Cerebellar nuclear complex (tissue), 1 donor: Measurements from ENCODE around the gene TMEM52B.
A peak's percentile ranks its signal among the peaks of the same experiment; 100 is the strongest.

Experiments used
- DNase-seq, 2 experiments: peaks; one replicate each; lab custom pipeline; 2025; lab: John Stamatoyannopoulos, UW

The TMEM52B gene

DNA sequence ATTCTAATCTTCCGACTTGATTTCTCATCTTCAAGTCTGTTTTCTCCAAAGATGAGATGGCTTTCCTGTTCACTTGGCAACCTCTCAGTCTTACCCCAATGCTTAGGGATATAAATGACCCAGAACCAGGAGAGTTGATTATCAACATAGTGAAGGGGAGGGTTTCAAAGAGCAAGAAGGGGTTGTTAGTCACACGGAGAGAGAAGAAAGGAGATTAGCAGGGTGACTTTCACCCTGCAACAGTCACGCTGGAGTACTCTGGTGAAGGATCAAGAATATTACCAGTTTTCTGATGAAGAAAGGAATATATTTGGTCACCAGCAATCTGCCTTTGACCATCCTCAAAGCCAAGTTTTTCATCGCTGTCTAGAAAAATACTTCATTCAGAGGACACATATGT is at the start of gene TMEM52B:
Gene TMEM52B, plus strand, starts transcription at position 212 of the 400 bp plus-strand sequence. CDS start 543 bp downstream, outside the sequence.
- DNase-seq: no peak

- DNase-seq: no peak
Observed at GRCh38 chr12:10130042-10130441, 48.8 kb upstream of the TMEM52B start, which contains the start of gene CLEC7A. Gene CLEC7A, minus strand, starts transcription at chr12:10130199. Its CDS starts 117 bp downstream, at chr12:10130082.

DNA sequence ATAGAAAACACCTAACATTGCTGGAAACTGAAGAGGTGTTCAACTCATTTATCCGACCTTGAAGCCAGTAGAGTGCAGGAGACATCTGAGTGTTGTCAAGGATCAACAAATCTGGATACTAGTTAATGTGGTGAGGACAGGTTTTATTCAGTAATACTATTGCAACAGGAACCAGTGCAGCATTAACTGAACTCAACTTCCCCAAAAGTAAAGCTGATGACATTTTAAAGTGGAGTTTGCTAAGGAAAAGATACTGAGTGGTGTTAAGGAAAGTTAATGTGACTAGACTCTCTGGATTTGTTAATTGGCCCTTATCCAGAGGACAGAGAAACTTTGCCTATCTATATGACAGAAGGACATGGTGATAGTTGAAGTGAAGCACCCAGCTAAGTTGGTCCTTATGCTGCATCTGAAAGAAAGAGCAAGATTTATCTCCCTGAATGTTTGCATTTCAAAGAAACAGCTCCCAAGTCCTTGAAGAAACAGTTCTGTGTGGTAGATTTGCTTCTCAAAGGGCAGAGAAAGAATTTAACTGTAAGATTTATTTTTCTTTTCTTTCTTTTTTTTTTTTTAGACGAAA is 47.6 kb upstream of the TMEM52B start:
- DNase-seq: no peak

DNA sequence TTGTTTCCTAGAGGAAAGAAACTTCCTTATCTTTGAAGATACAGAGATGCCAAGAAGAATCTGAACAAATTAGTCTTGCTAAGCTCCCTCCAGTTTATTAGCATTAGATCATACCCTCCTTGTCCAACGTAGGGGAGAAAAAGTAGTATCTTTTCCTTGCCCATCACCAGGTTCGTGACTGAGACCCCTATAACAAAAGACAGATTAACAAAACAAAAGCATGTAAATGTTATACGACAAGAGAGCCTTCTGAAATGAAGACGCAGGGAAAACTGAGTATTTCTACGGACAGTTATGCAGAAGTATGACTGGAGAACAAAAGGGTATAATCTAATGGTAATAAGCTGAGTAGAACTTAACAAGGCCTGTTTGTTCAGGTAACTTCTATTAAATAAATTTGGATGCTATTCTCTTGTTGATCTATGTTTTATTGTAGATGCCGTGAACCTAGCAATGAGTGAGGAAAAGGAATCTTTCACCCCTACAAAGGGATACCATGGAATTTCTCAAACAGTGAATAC is 45.9 kb upstream of the TMEM52B start:
- no peak for DNase-seq

- no peak for DNase-seq
Observed at GRCh38 chr12:10135126-10135525, 43.7 kb upstream of the TMEM52B start.

DNA sequence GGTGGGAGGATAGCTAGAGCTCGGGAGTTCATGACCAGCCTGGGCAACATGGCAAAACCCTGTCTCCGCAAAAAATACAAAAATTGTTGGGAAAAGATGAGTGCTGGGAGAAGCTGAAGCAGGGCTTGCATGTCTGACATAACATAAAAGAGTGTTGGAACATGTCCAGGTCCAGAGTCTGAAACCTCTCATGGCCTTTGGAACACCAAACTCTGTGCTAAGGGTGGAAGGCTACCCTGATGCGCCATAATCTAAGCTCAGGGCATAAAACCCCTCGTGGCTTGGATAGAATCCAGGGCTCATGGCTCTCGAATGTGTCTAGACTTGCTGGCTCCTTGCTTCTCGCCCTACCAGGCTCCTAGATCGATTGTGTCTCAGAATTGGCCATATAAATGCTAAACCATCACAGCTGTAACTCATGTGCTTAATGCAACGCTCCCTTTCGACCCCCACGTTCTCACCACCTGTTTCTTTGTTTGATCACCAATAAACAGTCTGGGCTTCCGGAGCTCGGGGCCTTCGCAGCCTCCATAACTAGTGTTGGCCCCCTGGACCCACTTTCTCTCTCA is 42.1 kb upstream of the TMEM52B start:
- DNase-seq: no peak

GRCh38 chr12:10140001-10140400 is 38.8 kb upstream of the TMEM52B start:
- no peak for DNase-seq

DNA sequence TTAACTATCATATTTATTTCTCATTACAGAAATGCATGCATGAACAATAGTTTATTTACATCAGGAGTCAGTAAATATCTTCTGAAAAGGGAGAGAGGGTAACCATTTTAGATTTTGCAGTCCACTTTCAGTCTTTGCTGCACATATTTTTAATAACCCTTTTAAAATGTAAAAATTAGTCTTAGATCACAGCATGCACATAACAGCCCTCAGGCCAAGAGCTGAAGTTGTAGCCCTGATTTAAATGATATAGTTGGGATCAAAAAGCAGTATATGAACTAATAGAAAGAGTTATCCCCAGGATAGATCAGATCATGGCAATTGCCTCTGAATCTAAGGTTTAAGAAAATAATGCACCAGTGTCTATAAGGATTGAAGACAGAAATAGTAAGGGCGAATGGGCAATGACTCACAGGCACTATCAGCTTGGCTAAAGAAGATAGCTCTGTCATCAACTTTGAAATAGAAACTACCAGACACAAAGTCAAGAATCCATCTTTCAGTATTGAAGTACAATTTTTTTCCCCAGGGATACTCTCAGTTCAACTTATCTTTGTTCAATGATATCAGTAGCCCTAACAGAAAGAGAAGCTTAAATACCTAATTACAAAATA is 35.7 kb upstream of the TMEM52B start:
- no peak for DNase-seq

DNA sequence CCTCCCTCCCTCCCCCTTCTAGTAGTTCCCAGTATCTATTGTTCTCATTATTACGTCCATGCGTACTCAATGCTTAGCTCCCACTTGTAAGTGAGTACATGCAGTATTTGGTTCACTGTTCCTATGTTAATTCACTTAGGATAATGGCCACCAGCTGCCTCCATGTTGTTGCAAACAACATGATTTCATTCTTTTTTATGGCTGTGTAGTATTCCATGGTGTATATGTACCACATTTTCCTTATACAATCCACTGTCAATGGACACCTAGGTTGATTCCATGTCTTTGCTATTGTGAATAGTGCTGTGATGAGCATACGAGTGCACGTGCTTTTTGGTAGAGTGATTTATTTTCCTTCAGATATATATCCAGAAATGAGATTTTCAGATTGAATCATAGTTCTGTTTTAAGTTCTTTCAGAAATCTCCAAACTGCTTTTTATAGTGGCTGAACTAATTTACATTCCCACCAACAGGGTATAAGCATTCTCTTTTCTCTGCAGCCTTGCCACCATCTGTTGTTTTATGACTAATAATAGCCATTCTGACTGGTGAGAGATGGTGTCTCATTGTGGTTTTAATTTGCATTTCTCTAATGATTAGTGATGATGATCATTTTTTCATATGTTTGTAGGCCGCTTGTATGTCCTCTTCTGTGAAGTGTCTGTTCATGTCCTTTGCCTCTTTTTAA is 31.0 kb upstream of the TMEM52B start:
- DNase-seq: no peak

- no peak for DNase-seq
Observed at GRCh38 chr12:10151621-10152020, 27.2 kb upstream of the TMEM52B start.

DNA sequence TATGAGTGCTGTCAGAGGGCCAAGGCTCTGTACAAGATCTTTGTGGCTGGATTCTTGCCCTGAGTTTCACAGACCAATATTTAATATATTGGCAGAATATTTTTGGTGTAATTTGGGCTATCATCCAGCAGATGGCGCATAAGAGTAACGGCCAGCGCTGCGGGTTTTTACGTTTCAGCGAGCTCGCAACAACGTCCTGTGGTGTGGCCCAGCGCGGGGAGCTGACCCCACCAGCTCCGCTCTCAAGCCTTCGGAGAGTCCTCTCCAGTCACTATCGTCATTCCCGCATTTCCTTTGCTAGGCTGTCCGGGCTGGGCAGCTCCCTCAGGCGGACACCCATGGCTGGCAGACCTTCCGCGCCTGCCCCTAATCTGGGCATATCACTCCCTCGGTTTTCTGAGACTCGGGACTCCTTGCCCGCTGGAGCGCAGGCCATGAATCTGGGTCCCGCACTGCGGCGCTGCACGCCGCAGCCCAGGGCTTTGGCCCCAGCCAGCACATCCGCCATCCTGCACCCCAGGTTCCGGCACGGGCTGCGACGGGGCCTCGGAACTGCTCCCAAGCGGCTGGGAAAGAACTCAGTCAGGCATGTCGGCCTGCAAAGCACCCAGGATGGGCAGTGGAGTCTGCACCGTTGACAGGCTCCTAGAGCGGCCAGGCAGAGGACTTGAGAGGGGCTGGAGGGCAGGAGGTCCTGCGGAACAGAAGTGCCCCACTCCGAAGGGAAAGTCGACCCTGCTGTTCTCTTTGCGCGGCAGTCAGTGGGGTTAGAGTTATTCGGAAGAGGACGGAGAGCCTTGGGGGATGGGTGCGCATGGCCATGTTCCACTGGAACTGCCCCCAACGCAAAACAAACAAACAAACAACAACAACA is 25.3 kb upstream of the TMEM52B start:
- peak in 1 of 2 experiments; percentile 44 for DNase-seq

DNA sequence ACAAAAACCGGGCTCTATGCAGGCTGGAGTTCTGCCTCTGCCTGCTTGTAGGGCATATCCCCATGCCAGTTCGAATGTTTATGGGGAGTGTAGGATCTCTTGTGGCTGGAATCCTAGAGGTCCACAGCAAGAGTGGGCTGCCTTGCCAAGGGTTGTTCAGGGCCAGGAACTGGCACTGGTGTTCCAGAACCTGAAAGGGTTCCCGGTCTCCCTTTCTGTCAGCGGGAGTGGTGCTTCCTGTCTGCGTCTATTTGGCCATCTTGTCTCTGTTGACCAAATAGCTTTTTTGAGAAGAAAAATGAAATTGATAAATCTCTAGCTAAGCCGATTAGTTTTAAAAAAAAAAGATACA is 24.7 kb upstream of the TMEM52B start:
- no peak for DNase-seq

- no peak for DNase-seq
Observed at GRCh38 chr12:10155966-10156365, 22.9 kb upstream of the TMEM52B start.

DNA sequence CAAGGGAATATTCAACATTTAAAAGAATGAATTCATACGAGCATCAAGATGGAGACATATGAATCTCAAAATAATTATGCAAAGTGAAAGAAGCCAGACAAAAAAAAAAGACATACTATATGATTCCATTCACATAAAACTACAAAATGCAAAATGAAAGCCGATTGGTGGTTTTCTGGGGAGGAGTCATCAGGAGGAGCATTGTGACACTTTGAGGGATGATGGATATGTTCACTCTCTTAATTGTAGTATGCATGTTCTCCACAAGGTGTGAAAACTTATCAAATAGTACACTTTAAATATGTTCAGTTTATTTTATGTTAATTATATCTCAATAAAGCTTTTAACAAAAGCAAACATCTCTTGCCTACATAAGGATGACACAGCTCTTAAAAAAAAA is 20.4 kb upstream of the TMEM52B start:
- no peak for DNase-seq

DNA sequence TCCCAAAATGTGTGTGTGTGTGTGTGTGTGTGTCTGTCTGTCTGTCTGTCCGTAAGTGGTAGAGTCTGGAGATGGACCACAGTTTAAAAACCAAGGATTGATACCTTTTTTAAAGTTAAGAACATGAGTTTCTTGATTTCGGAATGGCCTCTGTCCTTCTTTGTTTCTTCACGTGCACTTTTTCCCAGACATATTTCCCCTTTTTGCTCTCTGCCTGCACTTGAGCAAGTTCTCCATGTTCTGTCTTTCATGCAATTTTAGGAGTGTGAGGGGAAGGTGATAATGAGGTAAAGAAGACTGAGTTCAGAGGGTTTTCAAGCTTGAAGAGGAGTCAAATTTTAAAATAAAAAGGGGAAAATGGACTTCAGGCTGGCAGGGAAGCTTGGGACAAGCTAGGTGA is 19.6 kb upstream of the TMEM52B start:
- no peak for DNase-seq

DNA sequence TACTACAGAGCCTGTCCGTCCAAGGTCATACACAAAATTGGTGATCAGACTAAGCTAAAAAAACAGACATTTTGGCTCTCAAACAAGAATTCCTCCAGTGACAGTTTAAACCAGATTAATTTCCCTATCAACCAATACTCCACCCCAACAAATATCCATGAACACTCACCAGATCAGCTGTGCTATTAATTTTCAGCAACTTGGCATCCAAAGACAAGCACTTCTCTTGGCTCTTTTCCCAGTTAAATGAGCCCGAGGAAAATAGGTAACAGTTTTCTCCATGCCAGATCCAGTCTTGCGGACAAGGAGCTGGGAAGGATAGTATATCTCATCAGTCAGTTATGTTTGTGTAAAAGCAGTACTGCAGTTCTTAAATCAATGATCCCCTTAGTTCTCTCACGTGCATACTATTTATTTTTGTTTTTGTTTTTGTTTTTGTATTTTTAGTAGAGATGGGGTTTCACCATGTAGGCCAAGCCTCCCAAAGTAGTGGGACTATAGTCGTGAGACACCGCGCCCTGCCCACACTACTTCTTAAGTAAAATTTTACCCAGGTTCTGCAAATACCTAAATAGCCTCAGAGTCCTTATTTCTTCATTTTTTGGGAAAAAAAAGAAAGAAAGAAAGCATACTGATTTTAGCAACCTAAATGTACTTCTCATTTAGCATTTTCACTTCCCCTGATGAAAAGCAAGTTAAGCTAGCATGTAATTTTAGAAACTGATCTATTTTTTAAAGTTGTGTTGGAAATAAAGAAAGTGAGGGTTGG is 18.0 kb upstream of the TMEM52B start:
- no peak for DNase-seq

DNA sequence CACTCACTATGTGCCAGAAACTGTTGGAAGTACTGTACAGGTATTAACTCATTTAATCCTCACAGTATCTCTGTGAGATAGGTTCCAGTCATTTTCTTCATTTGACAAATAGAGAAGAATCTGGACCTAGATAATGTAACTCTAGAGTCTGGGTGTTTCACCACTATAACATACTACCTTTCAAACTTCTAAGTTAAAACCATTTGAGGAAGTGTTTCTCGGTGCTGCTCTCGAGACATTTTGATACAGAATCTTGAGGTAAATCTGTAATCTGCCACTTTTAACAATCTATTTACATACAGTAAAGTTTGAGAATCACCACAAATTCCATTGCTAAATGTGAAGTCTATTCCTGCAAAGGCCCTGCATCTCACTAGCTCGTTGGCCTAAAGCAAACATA is 15.7 kb upstream of the TMEM52B start:
- DNase-seq: no peak

DNA sequence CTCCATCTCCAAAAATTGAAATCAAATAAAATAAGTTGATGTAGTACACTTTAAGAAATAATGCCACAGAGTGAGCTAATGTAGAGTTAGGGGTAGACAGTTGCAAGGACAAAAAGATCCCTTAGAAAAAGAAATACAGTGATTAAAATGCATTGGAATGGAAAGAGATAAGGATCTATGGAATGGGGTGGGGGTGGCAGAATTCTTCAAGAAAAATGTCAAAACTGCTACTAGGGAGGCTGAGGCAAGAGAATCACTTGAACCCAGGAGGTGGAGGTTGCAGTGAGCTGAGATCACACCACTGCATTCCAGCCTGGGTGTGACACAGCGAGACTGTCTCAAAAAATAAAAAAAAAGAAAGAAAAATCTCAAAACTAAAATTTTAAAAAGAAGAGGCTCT is 13.4 kb upstream of the TMEM52B start:
- DNase-seq: no peak

DNA sequence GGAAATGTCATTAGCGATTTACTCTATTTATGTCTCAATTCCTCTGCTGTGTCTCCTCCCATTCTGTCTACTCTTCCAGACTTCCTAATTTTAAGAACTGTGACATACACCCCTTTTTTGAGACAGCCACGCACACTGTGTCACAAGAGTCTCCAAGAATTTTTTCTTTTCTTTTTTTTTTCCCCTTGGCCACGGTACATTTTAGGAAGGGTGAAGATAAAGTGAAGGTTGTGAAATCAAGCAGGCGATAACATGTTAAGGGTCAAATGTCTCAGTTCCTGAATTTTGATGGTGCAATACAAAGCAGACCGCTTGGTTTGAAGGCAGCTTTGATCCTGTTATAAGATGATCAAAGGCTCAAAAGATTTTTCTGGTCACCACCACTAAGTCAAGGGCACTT is 11.2 kb upstream of the TMEM52B start:
- no peak for DNase-seq

- DNase-seq: no peak
Observed at GRCh38 chr12:10169104-10169503, 9.7 kb upstream of the TMEM52B start.

GRCh38 chr12:10170216-10170615 is 8.6 kb upstream of the TMEM52B start:
- no peak for DNase-seq
